GM12878 (cell line): ENCODE data around the gene SLC19A1. TPM values are rescaled to one million over a fixed set of nuclear protein-coding genes. Genes with fewer than 3 reads are reported as not detected.
"Not testable (repeated sequence)": the region's sequence is repeated elsewhere in the genome, so short reads cannot be mapped to it uniquely, and the experiment has no call there.

Experiments used
- ATAC-seq: fragments of 200-7000 bp; cut with Tn5 transposase; 3 replicates; pipeline ENCODE4 v1.9.1; 2020; ENCODE audit warnings: mild to moderate bottlenecking, moderate library complexity
- BruUV-seq: library from RNA; stranded (reverse); fragments of 400-500 nt; replicated peaks from 2 replicates; lab custom pipeline; 2021; lab: Mats Ljungman, UMichigan
- CTCF ChIA-PET: fragments of 300-600 bp; sonication (Branson Sonifier 250); formaldehyde crosslinking; extraction: SDS; loops from one replicate; lab custom pipeline; 2021; ENCODE audit warnings: inconsistent platforms; lab: Yijun Ruan, JAX
- POLR2A ChIA-PET: fragments of 350-600 bp; formaldehyde crosslinking; extraction: SDS; loops from one replicate; lab custom pipeline; 2021; ENCODE audit warnings: inconsistent platforms; lab: Charles Lee
- RAD21 ChIA-PET: fragments of 300-600 bp; sonication (Branson Sonifier 250); formaldehyde crosslinking; loops from one replicate; lab custom pipeline; 2023; ENCODE audit warnings: antibody characterized with exemption; ENCODE audit not compliant: unreplicated experiment; lab: Charles Lee
- SMC1A ChIA-PET: fragments of 300-600 bp; sonication (Branson Sonifier 250); formaldehyde crosslinking; loops from one replicate; lab custom pipeline; 2023; ENCODE audit not compliant: unreplicated experiment, uncharacterized antibody; lab: Charles Lee
- DNase-seq: peaks from one replicate; pipeline ENCODE4 v3.0.0-alpha.2; 2011; ENCODE audit warnings: low read depth, low spot score
- FAIRE-seq: peaks from 3 replicates; lab custom pipeline; 2011; peaks lifted over from hg19 to GRCh38; lab: Jason Lieb, UNC
- H2AFZ ChIP-seq: 2 replicates; pipeline ENCODE4 v1.6.0; 2011; ENCODE audit warnings: low read depth, low read length, control low read depth; ENCODE audit not compliant: control insufficient read depth
- H3K27ac ChIP-seq: 2 replicates; pipeline ENCODE4 v1.5.1; 2011; ENCODE audit warnings: control low read depth; ENCODE audit not compliant: control insufficient read depth, insufficient read depth
- H3K27me3 ChIP-seq, 2 experiments: replicated peaks in 1 of 2; 2 replicates each; pipeline versions ENCODE4 v1.6.0 to v1.6.1; 2011; ENCODE audit warnings: low read length in 1 of 2; ENCODE audit not compliant: control insufficient read depth in 2 of 2, insufficient read depth in 2 of 2
- H3K36me3 ChIP-seq, 2 experiments: 2 replicates each; pipeline ENCODE4 v1.5.1; 2011; ENCODE audit warnings: low read length in 1 of 2; ENCODE audit not compliant: control insufficient read depth in 2 of 2, insufficient read depth in 2 of 2
- H3K4me1 ChIP-seq: 2 replicates; pipeline ENCODE4 v1.6.1; 2011; ENCODE audit warnings: mild to moderate bottlenecking, low read length, moderate library complexity, mixed read lengths; ENCODE audit not compliant: control insufficient read depth, insufficient read depth
- H3K4me2 ChIP-seq: 2 replicates; pipeline ENCODE4 v1.6.0; 2011; ENCODE audit warnings: control low read depth; ENCODE audit not compliant: control insufficient read depth, insufficient read depth
- H3K4me3 ChIP-seq: fragments of 200-600 bp; sonication (generic); 2 replicates; pipeline ENCODE4 v1.5.1; 2016
- H3K79me2 ChIP-seq: 2 replicates; pipeline ENCODE4 v1.6.0; 2011; ENCODE audit warnings: low read length; ENCODE audit not compliant: control insufficient read depth, insufficient read depth
- H3K9ac ChIP-seq: 2 replicates; pipeline ENCODE4 v1.8.0; 2011; ENCODE audit warnings: low read length, control low read depth, mixed read lengths; ENCODE audit not compliant: control insufficient read depth, insufficient read depth
- H3K9me3 ChIP-seq: replicated peaks from 3 replicates; pipeline ENCODE4 v1.5.1; 2011; ENCODE audit warnings: mild to moderate bottlenecking, low read length; ENCODE audit not compliant: control insufficient read depth, insufficient read depth
- H4K20me1 ChIP-seq: 2 replicates; pipeline ENCODE4 v1.6.0; 2011; ENCODE audit not compliant: control insufficient read depth, insufficient read depth
- MXI1 ChIP-seq: fragments of 150-350 bp; IDR thresholded peaks from 2 replicates; pipeline ENCODE4 v1.6.1; 2011; ENCODE audit warnings: low read depth, mild to moderate bottlenecking, inconsistent platforms, low read length, improper control_type of control experiment
- NFIC ChIP-seq: IDR thresholded peaks from 2 replicates; pipeline ENCODE4 v1.6.1; 2012; ENCODE audit warnings: low read depth, mild to moderate bottlenecking, inconsistent platforms, low read length, moderate library complexity
- NR2F1 ChIP-seq: fragments of 450-650 bp; conservative IDR thresholded peaks from 2 replicates; pipeline ENCODE4 v1.6.1; 2017; ENCODE audit warnings: mild to moderate bottlenecking
- RAD51 ChIP-seq: fragments of 450-650 bp; IDR thresholded peaks from 2 replicates; pipeline ENCODE4 v1.6.1; 2016; ENCODE audit warnings: moderate library complexity, mild to moderate bottlenecking, inconsistent platforms
- RELB ChIP-seq: fragments of 450-650 bp; IDR thresholded peaks from 2 replicates; pipeline ENCODE4 v1.6.1; 2017; ENCODE audit warnings: low read depth, mild to moderate bottlenecking, moderate library complexity
- SMAD5 ChIP-seq: IDR thresholded peaks from 2 replicates; pipeline ENCODE4 v1.6.1; 2016; ENCODE audit warnings: antibody characterized with exemption, low read depth
- SMARCA5 ChIP-seq: fragments of 450-650 bp; IDR thresholded peaks from 2 replicates; pipeline ENCODE4 v1.6.1; 2017; ENCODE audit warnings: mild to moderate bottlenecking
- SUPT20H ChIP-seq: IDR thresholded peaks from 2 replicates; pipeline ENCODE4 v1.6.1; 2011; ENCODE audit warnings: low read depth, mild to moderate bottlenecking, low read length, moderate library complexity, borderline replicate concordance; ENCODE audit not compliant: control insufficient read depth
- TCF12 ChIP-seq: IDR thresholded peaks from 2 replicates; pipeline ENCODE4 v1.6.1; 2011; ENCODE audit warnings: low read depth, mild to moderate bottlenecking, low read length
- WGBS: methylation state at CpG from one replicate; pipeline ENCODE4 v1.1.6; 2016; ENCODE audit warnings: low lambda C conversion rate; ENCODE audit not compliant: insufficient replicate concordance, insufficient coverage; ENCODE audit errors: missing lambda C conversion rate; 5-methylcytosine and 5-hydroxymethylcytosine counted together
- in situ Hi-C: fragments of 300-500 bp; cut with MboI; formaldehyde crosslinking; loops from 9 replicates; pipeline ENCODE4 v1.14.3; 2018; ENCODE audit warnings: mixed read lengths
- intact Hi-C: fragments of 100-400 bp; cut with micrococcal nuclease; formaldehyde crosslinking; loops from one replicate; pipeline ENCODE4 v1.14.2; 2022; ENCODE audit not compliant: unreplicated experiment
- polyA plus RNA-seq, 11 experiments: library from polyadenylated mRNA; depleted of rRNA in 4 of 11; unstranded in 6 of 11; stranded (reverse) in 5 of 11; fragments of >200 nt; fragmentation: Nextera tagmentation in 4 of 11; fragmentation: Illumina TruSeq in 1 of 11; extraction: Ambion mirVana in 4 of 11; extraction: Trizol in 1 of 11; gene quantifications; 1 replicate in 1 of 11; 2 replicates in 10 of 11; pipeline versions ENCODE4 v1.2.1 to v1.2.3, GENCODE V29; 2011 to 2016; ENCODE audit warnings: inconsistent platforms in 2 of 11, missing spikeins in 2 of 11, low read depth in 1 of 11
- total RNA-seq, 4 experiments: library from RNA; depleted of rRNA in 3 of 4; stranded (reverse); fragments of >200 nt in 3 of 4; fragmentation: Illumina TruSeq in 1 of 4; extraction: Trizol in 1 of 4; gene quantifications; 2 replicates each; pipeline versions ENCODE4 v1.2.1 to v1.2.3, GENCODE V29; 2013 to 2021
- TF ChIP-seq, protein P1 (sequence below): IDR thresholded peaks from 2 replicates; pipeline ENCODE4 v1.6.1; 2011; ENCODE audit warnings: low read depth, mild to moderate bottlenecking, low read length, moderate library complexity, borderline replicate concordance; ENCODE audit errors: extremely low read depth

SLC19A1 gene
- total and polyA plus RNA-seq, 10 of the 15 experiments (the other 5 are each of a cell fraction or from before 2014, with no cell fraction given) = 0.42 to 49.7 (median 12.2) TPM

DNA sequence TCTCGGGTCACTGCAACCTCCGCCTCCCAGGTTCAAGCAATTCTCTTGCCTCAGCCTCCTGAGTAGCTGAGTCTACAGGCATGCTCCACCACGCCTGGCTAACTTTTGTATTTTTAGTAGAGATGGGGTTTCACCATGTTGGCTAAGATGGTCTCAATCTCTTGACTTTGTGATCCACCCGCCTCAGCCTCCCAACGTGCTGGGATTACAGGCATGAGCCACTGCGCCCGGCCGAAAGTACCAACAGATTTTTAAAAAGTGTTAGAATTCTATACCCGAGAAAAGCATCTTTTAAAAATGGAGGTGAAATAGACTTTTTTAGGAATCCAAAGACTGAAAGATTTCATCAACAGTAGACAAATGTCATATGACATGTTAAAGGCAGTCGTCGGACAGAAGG is 21.9 kb upstream of the SLC19A1 start:
- H3K36me3 ChIP-seq, H3K4me1 ChIP-seq, H3K4me3 ChIP-seq, in situ Hi-C loops, H3K27ac ChIP-seq, FAIRE-seq, SMC1A ChIA-PET, intact Hi-C loops, POLR2A ChIA-PET, H2AFZ ChIP-seq, H4K20me1 ChIP-seq, BruUV-seq, H3K9me3 ChIP-seq, RAD21 ChIA-PET, H3K9ac ChIP-seq, CTCF ChIA-PET, ATAC-seq, DNase-seq, H3K4me2 ChIP-seq, H3K79me2 ChIP-seq, H3K27me3 ChIP-seq: not testable (repeated sequence)
- 78% methylated on average over 10 of the region's 11 CpGs for WGBS

DNA sequence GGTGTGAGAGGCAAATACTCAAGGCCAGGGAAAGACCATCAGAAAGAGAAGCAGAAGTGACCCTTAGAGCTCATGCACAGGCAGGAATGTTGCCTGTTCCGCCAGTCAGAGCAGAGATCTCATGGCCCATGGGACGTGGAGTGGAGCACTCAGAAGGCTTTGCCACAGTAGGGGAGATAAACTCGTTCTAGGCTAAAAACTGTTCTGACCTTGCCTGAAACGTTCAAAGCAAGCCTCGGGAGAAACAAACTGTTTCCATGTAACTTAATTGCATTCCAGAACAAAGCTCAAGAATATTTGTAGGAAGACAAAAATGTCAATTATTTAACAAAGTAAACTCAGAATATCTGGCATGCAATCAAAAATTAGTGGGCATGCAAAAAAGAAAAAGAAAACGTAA is 20.7 kb upstream of the SLC19A1 start:
- no TSS peak for BruUV-seq
- Histone ChIP-seq H3K4me1 (no peaks in the 10 kb centered on the region), H4K20me1 (no peaks in the 10 kb centered on the region), H3K4me3 (no peak overlapping the region), H3K27ac (no peak overlapping the region), H2AFZ (no peak overlapping the region), H3K9me3 (no peaks in the 10 kb centered on the region), H3K4me2 (no peak overlapping the region), H3K79me2 (no peaks in the 10 kb centered on the region), H3K27me3 (no peaks in the 10 kb centered on the region), H3K9ac (no peak overlapping the region), H3K36me3 (no peaks in the 10 kb centered on the region)
- FAIRE-seq = no peak
- intact Hi-C loops (no loop called here), in situ Hi-C loops (no loop called here)
- RAD21 ChIA-PET = no interaction called here
- CTCF ChIA-PET = interaction anchor here (0.9 to 1.0 kb wide), 3 partner anchors 13 to 78 kb away, joined by 3 read pairs; no protein-coding TSS in a partner anchor
- no peak for DNase-seq
- no peak for TF ChIP-seq SMARCA5
- TF ChIP-seq SMAD5 = no peak
- TF ChIP-seq NFIC = no peak
- TF ChIP-seq MXI1 = no peak
- no peak for TF ChIP-seq SUPT20H
- TF ChIP-seq NR2F1 = no peak
- no peak for TF ChIP-seq RAD51
- TF ChIP-seq, protein P1, sequence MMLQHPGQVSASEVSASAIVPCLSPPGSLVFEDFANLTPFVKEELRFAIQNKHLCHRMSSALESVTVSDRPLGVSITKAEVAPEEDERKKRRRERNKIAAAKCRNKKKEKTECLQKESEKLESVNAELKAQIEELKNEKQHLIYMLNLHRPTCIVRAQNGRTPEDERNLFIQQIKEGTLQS = no peak
- no peak for TF ChIP-seq TCF12
- no peak for TF ChIP-seq RELB
- SMC1A ChIA-PET = interaction anchor here (0.6 kb wide), 1 partner anchor 37 kb away, joined by 3 read pairs; no protein-coding TSS in a partner anchor
- 28% methylated on average over 6 of the region's 6 CpGs for WGBS
- POLR2A ChIA-PET = no interaction called here
- no peak for ATAC-seq
